HG02571 (cell line): ENCODE results near the gene CDH4.

Experiments used
- ATAC-seq: cut with Tn5 transposase; IDR thresholded peaks from one replicate; pipeline ENCODE4 v1.9.1; 2021; ENCODE audit warnings: mild to moderate bottlenecking, moderate library complexity; ENCODE audit not compliant: unreplicated experiment

Gene CDH4

GRCh38 chr20:61567204-61567603 is 315.1 kb downstream of the CDH4 start:
- ATAC-seq, result no peak

- ATAC-seq, result no peak
These were observed 317.8 kb downstream of the CDH4 start for GRCh38 chr20:61569825-61570224.

- ATAC-seq, result no peak
These were observed 318.7 kb downstream of the CDH4 start for GRCh38 chr20:61570646-61571195.

- no peak for ATAC-seq
These were observed 319.2 kb downstream of the CDH4 start for GRCh38 chr20:61571221-61571620.

- ATAC-seq, result no peak
These were observed 320.1 kb downstream of the CDH4 start for GRCh38 chr20:61571916-61572711.

- no peak for ATAC-seq
These were observed 320.7 kb downstream of the CDH4 start for GRCh38 chr20:61572789-61573188.

- no peak for ATAC-seq
These were observed 321.6 kb downstream of the CDH4 start for GRCh38 chr20:61573415-61574305.

- ATAC-seq, result no peak
These were observed 323.3 kb downstream of the CDH4 start for GRCh38 chr20:61575151-61575937.

- no peak for ATAC-seq
These were observed 324.3 kb downstream of the CDH4 start for GRCh38 chr20:61576372-61576771.

- no peak for ATAC-seq
These were observed 325.0 kb downstream of the CDH4 start for GRCh38 chr20:61577065-61577464.

- ATAC-seq, result no peak
These were observed 327.8 kb downstream of the CDH4 start for GRCh38 chr20:61579908-61580307.

GRCh38 chr20:61580958-61581824 is 329.1 kb downstream of the CDH4 start:
- no peak for ATAC-seq

GRCh38 chr20:61581825-61582188 is 329.7 kb downstream of the CDH4 start:
- ATAC-seq, result no peak

- ATAC-seq, result no peak
These were observed 330.3 kb downstream of the CDH4 start for GRCh38 chr20:61582196-61582923.

- no peak for ATAC-seq
These were observed 331.3 kb downstream of the CDH4 start for GRCh38 chr20:61583356-61583755.

- ATAC-seq, result no peak
These were observed 332.8 kb downstream of the CDH4 start for GRCh38 chr20:61584851-61585250.

GRCh38 chr20:61585764-61586163 is 333.7 kb downstream of the CDH4 start:
- no peak for ATAC-seq

- ATAC-seq, result no peak
These were observed 335.0 kb downstream of the CDH4 start for GRCh38 chr20:61587036-61587435.

GRCh38 chr20:61587681-61588289 is 335.7 kb downstream of the CDH4 start:
- ATAC-seq, result no peak
